ENCODE results near the gene HAO2. TPM values are rescaled to one million over a fixed set of nuclear protein-coding genes. Genes with fewer than 3 reads are reported as not detected.

HAO2 gene
- total RNA-seq, 1 donor from 2014 or later = 0.23 TPM

- no peak for DNase-seq (ENCODE audit: low spot score)
Measured at GRCh38 chr1:119380304-119380703, 11.7 kb downstream of the HAO2 start.

GRCh38 chr1:119380983-119381662 lies 12.5 kb downstream of the HAO2 start:
- DNase-seq (ENCODE audit: low spot score) = no peak

GRCh38 chr1:119384591-119384990 lies 16.0 kb downstream of the HAO2 start:
- no peak for DNase-seq (ENCODE audit: low spot score)

GRCh38 chr1:119385650-119386049 lies 17.1 kb downstream of the HAO2 start:
- no peak for DNase-seq (ENCODE audit: low spot score)

DNA sequence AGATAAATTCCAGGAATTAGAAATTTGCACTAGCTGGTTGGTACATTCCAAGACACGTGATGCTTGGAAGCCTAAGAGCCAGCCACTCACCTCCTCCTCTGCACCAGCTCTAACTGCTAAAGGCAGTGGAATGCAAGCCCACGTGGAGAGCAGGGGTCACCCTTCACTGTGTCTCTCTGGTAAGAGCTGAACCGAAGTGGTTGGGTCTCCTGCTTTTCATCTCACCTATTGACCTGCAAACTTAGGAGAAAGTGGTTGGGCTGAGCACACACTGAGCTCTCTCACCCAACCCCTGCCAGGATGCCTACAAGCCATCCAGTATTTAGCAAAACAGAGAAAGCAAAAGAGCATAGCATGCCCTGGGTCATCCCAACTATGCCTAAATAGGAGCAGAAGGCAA lies 19.3 kb downstream of the HAO2 start:
- DNase-seq (ENCODE audit: low spot score) = no peak

- DNase-seq (ENCODE audit: low spot score) = no peak
Measured at GRCh38 chr1:119388450-119388849, 19.9 kb downstream of the HAO2 start.

GRCh38 chr1:119390526-119390925 lies 21.9 kb downstream of the HAO2 start:
- no peak for DNase-seq (ENCODE audit: low spot score)

DNA sequence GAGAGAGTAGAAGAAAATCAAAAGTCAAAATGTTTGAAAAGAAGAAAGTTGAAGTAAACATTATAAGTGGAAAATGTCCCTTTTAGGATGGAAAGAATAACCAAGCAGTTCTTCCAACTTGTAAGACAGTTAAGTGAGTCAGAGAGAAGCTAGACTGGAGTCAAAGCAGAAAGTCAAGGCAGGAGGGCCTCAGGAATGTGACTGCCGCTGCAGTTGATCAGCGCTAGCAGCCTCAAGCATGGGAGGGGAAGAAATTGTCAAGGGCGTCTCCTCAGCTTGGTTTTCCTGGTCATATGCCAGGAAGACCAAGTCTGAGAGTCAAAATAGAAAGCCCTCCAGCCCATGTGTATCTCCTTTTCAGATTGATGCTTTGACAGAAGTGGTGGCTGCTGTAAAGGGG lies 23.2 kb downstream of the HAO2 start:
- no peak for DNase-seq (ENCODE audit: low spot score)

DNA sequence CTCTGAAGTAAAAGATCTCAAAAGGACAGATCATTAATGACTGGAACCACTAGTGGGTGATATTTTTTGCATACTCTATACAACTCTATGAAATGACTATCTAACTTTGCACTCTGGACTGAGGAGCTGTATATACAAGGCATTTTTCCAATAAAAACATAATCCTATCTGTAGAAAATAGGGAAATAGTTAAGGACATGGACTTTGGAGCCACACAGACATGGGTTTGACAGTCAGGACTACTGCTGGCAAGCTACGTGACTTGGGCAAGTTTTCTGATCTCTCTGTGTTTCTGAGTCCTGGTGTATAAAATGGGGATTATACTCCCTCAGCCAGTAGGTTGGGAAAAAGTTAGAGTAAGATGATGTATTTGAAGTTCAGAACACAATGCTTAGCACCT lies 25.5 kb downstream of the HAO2 start:
- DNase-seq (ENCODE audit: low spot score) = no peak

DNA sequence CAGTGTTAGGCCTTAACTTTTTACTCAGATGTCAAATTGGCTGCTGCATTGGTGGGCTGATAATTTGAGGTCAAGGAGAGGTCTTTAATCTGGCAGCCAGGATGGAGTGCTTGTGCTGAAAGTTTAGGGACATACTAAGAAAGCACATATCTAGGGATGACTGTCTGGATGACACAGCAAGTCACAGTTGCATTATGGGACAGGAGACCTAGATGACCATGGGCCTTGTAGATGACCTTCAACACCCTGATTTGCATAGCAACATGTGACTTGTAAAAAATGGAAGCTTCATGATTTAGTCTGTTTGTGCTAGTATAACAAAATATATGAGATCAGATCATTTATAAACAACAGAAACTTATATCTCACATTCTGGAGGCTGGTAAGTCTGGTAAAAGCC lies 28.4 kb downstream of the HAO2 start:
- no peak for DNase-seq (ENCODE audit: low spot score)

DNA sequence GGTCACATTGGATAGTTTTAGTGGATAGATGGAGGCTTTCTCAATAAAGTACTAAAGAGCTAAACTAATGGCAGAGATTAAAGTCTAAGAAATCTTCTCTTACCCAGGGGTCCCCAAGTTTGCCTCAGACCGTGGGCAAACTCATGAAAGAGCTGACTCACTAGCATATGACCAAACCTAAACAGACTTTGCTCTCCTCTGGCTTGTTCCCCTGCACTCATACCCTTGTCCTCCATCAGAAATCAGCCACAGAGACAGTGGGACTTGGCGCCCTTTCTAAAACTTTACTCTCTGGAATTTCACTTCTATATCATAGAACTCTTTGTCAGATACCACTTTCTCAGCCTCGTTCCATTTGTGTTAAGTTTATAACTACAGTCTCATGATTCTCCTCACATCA lies 29.4 kb downstream of the HAO2 start:
- no peak for DNase-seq (ENCODE audit: low spot score)

GRCh38 chr1:119404736-119405135 lies 36.2 kb downstream of the HAO2 start:
- DNase-seq (ENCODE audit: low spot score) = no peak

- no peak for DNase-seq (ENCODE audit: low spot score)
Measured at GRCh38 chr1:119409731-119410130, 41.1 kb downstream of the HAO2 start.

- DNase-seq (ENCODE audit: low spot score) = no peak
Measured at GRCh38 chr1:119410961-119411360, 42.4 kb downstream of the HAO2 start.

DNA sequence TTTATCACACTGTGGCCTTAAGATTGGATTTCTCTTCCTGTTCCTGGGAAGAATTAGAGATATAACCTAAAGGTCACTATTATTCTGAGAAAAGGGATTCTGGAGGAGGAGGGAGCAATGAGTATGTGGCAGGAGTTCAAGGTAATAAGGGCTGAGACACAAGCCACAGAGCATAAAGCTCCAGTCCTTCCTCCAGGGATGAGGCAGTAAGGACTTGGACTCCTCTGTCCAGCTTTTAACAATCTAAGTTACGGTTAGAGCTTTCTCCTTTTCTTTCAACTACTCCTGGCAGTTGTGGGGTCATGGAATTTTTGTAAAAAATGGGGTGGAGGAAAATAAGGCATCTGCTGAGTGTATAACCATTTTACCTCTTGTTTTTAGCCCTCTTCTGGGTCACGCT lies 46.4 kb downstream of the HAO2 start, which contains the start of gene HSD3B2:
Gene HSD3B2, plus strand, starts transcription at position 201 of the 400 bp plus-strand sequence. CDS start 270 bp downstream, outside the sequence.
- DNase-seq (ENCODE audit: low spot score) = no peak

GRCh38 chr1:119416006-119416640 lies 47.5 kb downstream of the HAO2 start:
- DNase-seq (ENCODE audit: low spot score) = no peak

DNA sequence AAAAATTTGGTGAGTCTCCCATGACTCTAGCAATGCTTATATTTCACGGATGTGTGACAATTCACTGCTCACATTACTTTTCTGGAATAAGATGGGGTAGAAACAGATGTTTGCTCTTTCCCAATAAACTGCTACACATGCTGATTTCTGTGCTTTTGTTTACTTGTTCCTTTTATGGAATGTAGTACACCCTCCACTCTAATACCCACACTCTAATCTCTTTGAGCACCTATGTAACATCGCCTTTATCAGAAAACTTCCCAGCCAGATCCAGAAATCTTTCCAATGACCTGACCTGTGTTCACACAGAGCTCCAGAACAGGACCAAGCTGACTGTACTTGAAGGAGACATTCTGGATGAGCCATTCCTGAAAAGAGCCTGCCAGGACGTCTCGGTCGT lies 50.5 kb downstream of the HAO2 start:
- no peak for DNase-seq (ENCODE audit: low spot score)

DNA sequence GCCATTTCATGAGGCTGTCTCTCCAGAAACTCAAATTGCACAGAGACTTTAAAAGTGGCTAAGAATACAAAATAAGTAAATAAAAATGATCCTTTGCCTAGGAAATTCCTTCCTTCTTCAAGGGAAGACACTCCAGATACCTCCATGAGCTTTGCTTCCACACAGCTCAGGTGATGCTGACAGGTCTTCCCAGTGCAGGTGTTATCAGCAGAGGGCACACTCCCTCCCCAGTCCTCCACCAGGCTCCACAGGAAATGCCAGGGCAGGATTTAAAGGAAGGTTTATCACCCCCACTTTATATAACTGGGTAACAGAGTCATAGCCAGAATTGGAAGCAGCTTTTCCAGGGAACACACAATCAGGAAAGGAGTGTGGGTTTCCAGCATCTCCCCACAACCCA lies 52.1 kb downstream of the HAO2 start:
- DNase-seq (ENCODE audit: low spot score) = no peak

DNA sequence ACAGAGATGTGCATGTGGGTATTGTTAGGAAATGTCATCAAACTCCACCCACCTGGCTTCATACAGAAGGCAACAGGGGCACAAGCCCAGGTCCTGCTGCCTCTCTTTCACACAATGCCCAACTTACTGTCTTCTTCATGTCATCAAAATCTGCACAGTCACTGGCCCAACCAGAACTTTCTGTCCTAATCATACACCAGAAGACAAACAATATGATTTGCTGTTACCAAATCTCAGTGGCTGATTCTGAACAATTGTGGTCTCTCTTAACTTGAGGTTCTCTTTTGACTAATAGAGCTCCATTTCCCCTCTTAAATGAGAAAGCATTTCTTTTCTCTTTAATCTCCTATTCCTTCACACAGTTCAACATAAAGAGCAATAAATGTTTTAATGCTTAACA lies 54.0 kb downstream of the HAO2 start:
- DNase-seq (ENCODE audit: low spot score) = no peak

DNA sequence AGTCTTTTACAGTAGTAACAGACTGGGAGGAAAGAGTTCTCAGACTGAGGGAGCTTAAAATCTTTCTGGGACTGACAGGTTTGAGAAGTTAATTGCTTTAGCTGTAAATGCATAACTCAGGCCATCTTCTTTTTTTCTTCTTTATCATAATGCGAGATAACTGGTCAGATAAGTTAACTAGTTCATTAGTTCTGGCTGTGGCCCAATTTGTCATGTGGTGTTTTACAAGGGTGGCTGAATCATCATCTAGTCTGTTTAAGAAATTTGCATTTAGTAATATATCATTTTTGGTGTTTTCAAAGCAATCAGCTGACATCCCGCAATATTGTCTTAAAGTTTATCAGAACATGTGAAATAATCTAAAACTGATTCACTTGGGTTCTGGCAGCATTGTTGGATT lies 60.4 kb downstream of the HAO2 start:
- no peak for DNase-seq (ENCODE audit: low spot score)

GRCh38 chr1:119429687-119430086 lies 61.1 kb downstream of the HAO2 start:
- DNase-seq (ENCODE audit: low spot score) = no peak

GRCh38 chr1:119430486-119430885 lies 61.9 kb downstream of the HAO2 start:
- no peak for DNase-seq (ENCODE audit: low spot score)

DNA sequence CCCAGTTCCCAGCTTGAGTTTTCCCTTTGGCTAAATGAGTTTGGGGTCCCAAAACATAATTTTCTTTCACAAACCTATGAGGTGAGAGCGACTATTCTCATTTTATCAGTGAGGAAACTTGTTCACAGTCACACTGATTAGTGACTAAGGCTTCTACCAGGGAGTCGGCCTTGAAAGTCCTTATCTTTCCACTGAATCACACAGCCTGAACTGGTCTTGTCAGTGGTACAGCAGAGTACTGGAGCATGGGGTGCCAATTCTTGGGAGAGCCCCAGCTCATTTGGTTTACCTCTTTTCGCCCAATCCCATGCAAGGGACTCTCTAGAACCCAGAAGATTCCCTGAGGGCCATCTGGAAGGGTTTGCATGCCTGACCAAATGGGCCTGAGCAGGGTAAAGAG lies 63.3 kb downstream of the HAO2 start:
- DNase-seq (ENCODE audit: low spot score) = no peak

DNA sequence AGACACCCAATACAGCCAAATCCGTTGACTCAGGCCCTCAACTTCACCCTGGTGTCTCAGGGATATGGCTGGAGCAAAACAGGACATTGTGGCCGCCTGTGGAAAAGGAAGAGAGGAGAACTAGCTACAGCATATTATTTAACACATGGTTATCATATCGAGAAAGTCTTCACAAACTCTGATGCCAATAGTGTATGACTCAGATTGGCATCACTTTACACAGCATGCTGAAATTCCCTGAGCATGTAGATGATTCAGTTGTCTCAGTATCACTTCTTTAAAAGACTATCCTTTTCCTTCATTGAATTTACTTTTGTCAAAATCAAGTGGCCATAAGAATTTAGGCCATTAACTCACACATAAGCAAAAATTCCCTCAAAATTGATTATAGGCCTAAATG lies 66.5 kb downstream of the HAO2 start:
- DNase-seq (ENCODE audit: low spot score) = no peak
